HFF-Myc (cell line): Measurements from ENCODE around the gene FCN3.

ENCODE experiments used
- DNase-seq: peaks from one replicate; pipeline ENCODE4 v3.0.0-alpha.2; 2011; ENCODE audit warnings: low read depth; ENCODE audit errors: extremely low read depth
- H3K4me3 ChIP-seq: replicated peaks from 2 replicates; pipeline ENCODE4 v1.5.1; 2011; ENCODE audit warnings: low read depth, mild to moderate bottlenecking, control low read depth, low read length
- CTCF ChIP-seq: IDR thresholded peaks from 2 replicates; pipeline ENCODE4 v1.5.1; 2012; ENCODE audit warnings: mild to moderate bottlenecking, low read depth, low read length, control low read depth; ENCODE audit errors: missing control alignments

The FCN3 gene

GRCh38 chr1:27366411-27367159 is 8.0 kb downstream of the FCN3 start, which contains the start of gene MAP3K6:
TSS of gene MAP3K6 (minus strand) at chr1:27366961. CDS start at chr1:27366597, 364 bp downstream.
- H3K4me3 ChIP-seq = peak within 1 kb of the TSS; percentile 53
- peak; percentile 27 for TF ChIP-seq CTCF
- DNase-seq = no peak

DNA sequence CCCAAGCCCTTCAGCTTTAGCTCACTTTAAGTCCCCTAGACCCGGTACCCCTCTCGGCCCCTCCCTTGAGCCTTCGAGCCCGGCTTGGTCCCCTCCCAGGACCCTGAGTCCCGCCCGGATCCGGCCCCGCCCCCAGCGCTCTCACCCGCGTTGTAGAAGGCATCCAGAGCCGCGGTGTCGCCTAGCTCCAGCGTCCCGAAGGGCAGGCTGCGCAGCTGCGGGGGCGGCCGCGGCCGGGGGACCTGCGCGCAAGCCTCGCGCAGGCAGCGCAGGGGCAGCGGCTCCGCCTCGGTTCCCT is 8.6 kb downstream of the FCN3 start:
- no peak for DNase-seq
- peak overlapping the region; percentile 53 for H3K4me3 ChIP-seq
- TF ChIP-seq CTCF = no peak

DNA sequence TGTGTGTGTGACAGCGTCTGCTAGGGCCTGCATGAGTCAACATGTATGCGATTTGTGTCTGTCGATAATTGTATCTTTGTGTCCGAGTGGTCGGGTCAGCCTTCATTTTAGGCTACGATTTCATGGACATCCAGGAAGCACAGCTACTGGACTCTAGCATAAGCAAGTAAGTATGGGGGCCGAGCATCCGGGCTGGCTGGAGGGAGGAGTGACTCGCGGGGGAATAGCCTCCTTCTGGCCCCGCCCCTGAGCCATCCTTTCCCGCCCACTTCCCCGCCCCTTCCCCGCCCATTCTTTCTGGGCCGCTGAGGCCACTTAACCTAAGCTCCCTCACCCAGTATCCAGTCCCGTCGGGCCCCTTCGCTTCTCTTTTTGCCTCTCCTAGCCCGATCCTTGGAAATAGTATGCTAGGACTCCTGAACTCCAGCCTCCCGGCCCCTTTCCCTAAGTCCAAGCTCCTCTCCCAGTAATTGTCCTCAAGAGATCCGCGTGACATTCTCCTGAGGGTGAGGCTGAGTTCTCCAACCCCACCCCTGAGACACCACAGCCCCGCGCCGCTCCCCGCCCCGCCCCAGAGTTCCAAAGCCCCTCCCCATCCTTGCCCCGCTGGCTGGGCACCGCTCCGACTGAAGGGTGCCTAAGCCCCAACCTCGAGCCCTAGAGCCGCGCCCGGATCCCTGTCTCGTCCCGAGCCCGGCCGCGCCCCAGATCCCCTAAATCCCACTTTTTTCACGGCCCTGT is 9.1 kb downstream of the FCN3 start:
- DNase-seq = peak; percentile 63
- TF ChIP-seq CTCF = no peak
- peak overlapping the region; percentile 53 for H3K4me3 ChIP-seq

GRCh38 chr1:27364696-27365371 is 9.8 kb downstream of the FCN3 start:
- H3K4me3 ChIP-seq = peak overlapping the region; percentile 53
- TF ChIP-seq CTCF = no peak
- DNase-seq = no peak

GRCh38 chr1:27363766-27364695 is 10.6 kb downstream of the FCN3 start:
- no peak for DNase-seq
- no peak for TF ChIP-seq CTCF
- no peak overlapping the region for H3K4me3 ChIP-seq

DNA sequence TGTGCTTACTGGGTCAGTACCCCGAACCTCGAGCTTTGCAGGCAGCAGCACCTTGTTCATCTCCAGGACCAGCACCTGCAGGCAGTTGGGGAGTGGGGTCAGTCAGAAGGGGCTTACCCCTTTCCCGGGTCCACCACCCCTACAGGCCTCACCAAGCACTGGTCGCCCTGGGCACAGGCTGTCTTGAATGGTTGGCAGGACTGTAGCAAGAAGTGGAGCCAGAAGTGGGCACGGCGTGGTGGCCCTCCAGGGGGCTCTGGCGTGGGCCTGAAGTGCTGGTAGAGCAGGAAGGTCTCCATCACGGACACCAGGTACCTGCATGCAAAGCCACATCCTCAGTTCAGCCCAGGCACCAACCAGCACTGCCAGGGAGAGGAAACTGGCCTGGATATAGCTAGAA is 13.1 kb downstream of the FCN3 start:
- no peak for TF ChIP-seq CTCF
- no peak overlapping the region for H3K4me3 ChIP-seq
- DNase-seq = no peak
